HepG2 (cell line): ENCODE results near the gene SNCG.

Experiments used
- ARID2 ChIP-seq: sonication (generic); formaldehyde crosslinking; IDR thresholded peaks from 2 replicates; pipeline ENCODE4 v1.8.1; 2022; ENCODE audit warnings: mild to moderate bottlenecking, missing genetic modification reagents, borderline replicate concordance
- ATRX ChIP-seq: sonication (generic); formaldehyde crosslinking; IDR thresholded peaks from 2 replicates; pipeline ENCODE4 v1.4.0; 2020; ENCODE audit warnings: missing genetic modification reagents, borderline replicate concordance
- FOXA1 ChIP-seq, 2 experiments: fragments of 450-650 bp in 1 of 2; sonication (generic) in 1 of 2; formaldehyde crosslinking in 1 of 2; IDR thresholded peaks; 2 replicates each; pipeline versions ENCODE4 v1.4.0 to v1.6.1; 2016 to 2020; ENCODE audit warnings: missing genetic modification reagents in 1 of 2
- POLR2AphosphoS5 ChIP-seq: IDR thresholded peaks from 2 replicates; pipeline ENCODE4 v1.6.1; 2012; ENCODE audit warnings: low read depth, low read length
- SMC3 ChIP-seq: IDR thresholded peaks from 2 replicates; pipeline ENCODE4 v1.6.1; 2011; ENCODE audit warnings: low read length, improper control_type of control experiment
- STAT6 ChIP-seq: sonication (generic); formaldehyde crosslinking; IDR thresholded peaks from 2 replicates; pipeline ENCODE4 v1.4.0; 2020; ENCODE audit warnings: missing genetic modification reagents, mild to moderate bottlenecking, borderline replicate concordance
- TARDBP ChIP-seq: sonication (generic); formaldehyde crosslinking; IDR thresholded peaks from 2 replicates; pipeline ENCODE4 v1.8.0; 2022; ENCODE audit warnings: mild to moderate bottlenecking, missing genetic modification reagents
- ZIK1 ChIP-seq: sonication (generic); formaldehyde crosslinking; IDR thresholded peaks from 2 replicates; pipeline ENCODE4 v1.5.0; 2020; ENCODE audit warnings: mild to moderate bottlenecking, low read depth, missing genetic modification reagents, borderline replicate concordance

- TF ChIP-seq STAT6 (CRISPR knock-in tag) (no peak), ARID2 (CRISPR knock-in tag) (no peak), FOXA1 (IDR thresholded peaks at IDR 0.05) (no peak), FOXA1 (CRISPR knock-in tag; IDR thresholded peaks at IDR 0.05) (no peak), ATRX (CRISPR knock-in tag) (no peak), POLR2AphosphoS5 (no peak), TARDBP (CRISPR knock-in tag) (no peak), SMC3 (no peak), ZIK1 (CRISPR knock-in tag) (no peak)
Measured at GRCh38 chr10:86960863-86961434, 2.5 kb downstream of the SNCG start.
